AG08396 (cell line): Measurements from ENCODE around the gene CENPL.

ENCODE experiments used
- DNase-seq: peaks from one replicate; pipeline ENCODE4 v3.0.0; 2012; ENCODE audit warnings: low spot score, mixed read lengths

The CENPL gene

DNA sequence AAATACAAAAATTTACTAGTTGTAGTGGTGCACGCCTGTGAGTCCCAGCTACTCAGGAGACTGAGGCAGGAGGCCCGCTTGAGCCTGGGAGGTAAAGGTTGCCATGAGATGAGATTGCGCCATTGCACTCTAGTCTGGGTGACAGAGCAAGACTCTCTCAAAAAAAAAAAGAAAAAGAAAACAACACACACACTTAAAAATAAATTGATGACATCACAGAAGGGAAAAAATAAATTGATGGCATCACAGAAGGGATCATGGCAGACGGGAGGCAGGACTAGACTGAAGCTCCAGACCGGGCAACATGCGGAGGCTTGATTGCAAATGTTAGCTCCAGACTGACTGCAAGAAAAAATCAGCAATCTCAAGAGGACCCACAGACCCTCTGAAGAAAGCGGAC is 66.6 kb downstream of the CENPL start:
- no peak for DNase-seq

DNA sequence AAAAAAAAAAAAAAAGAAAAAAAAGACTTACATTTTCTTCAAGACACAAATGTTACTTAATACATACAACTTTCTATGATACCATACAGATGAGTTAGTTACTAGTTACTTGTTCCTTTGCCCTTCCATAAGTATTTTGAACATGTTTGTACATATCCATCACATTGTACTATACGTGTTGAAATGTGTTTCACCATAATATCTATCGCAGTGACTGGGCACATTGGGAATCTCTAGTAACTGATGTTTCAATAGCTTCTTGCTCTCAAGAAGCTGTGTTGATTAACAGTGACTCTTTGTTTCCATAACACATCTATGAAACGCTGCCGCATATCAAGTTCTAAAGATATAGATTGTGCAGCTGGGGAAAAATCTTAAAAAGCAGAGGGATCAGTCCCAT is 67.0 kb downstream of the CENPL start:
- no peak for DNase-seq

DNA sequence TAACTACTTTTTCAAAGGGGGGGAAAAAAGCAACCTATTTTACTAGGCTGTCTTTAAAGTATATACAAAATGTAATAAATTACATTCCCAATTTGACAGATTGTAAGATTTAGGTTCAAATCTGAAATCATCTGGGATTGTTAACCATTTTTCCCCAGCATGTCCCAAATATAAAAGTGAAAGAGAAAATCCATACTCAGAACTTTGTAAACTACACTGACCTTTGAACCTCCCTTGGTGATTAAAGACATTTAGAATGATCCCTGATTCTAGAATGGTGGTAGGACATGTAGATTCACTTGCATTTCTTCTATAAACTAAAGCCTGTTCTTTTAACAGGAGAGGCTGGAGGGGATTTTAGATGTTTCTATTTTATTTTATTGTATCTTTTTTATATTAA is 70.9 kb downstream of the CENPL start:
- DNase-seq: no peak
